Stimulated activated CD4-positive, alpha-beta T cell treated with anti-CD3 and anti-CD28 coated beads, Interleukin-2, amount 100 ng/mL, for 48 hours (primary cell): Measurements from ENCODE around the gene TNS4.

Experiments
- DNase-seq, 2 donors: peaks; one replicate each; pipeline ENCODE4 v3.0.0-alpha.2; 2020

The TNS4 gene

GRCh38 chr17:40432864-40433528 lies 68.4 kb downstream of the TNS4 start:
- DNase-seq, result no peak

GRCh38 chr17:40431231-40431602 lies 70.2 kb downstream of the TNS4 start:
- no peak for DNase-seq

GRCh38 chr17:40430272-40431230 lies 70.9 kb downstream of the TNS4 start:
- no peak for DNase-seq

- no peak for DNase-seq
These were observed 74.4 kb downstream of the TNS4 start for GRCh38 chr17:40427002-40427491.
